GM21515 (cell line): ENCODE results near the gene MAFB.

Experiments used
- ATAC-seq: cut with Tn5 transposase; IDR thresholded peaks from one replicate; pipeline ENCODE4 v1.9.1; 2021; ENCODE audit not compliant: unreplicated experiment

MAFB gene

DNA sequence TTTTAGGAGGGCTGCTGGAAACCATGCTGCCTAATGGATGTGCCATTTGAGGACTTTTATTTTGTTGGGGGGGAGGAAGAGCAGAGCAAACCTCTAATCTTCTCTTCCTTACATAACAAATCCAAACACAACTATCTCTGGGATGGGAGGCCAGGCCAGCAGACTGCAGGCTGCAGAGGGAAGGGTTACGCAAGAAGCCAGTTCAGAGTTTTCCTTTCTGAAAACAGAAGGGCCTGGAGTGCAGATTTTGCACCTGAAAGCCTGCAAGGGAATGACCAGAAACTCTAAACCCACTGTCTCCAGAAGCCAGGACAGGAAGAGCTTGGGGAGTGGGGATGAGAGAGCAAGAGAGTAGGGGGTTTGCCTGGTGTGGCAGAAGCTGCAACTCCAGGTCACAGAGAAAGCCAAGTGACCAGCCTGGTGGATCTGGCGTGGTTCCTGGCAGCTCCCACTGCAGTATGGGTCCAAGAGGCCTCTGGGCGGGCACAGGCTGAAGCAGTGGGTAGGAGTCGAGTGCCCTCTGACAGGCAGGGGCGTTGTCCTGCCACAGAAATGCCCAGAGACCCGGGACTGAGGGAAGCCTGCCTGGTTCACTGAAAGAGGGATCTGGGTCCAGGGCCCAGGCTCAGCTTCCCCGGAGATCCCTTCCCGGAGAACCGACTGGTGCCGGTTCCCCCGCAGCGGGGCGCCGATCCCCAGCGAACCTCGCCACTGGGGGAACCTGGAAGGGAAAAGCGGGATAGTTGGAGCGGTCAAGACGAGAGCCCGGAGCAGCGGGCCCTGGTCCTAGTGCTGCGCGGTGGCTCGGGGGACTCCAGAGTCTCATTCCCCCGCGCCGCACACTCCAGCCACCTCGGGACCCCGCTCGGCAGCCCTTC lies 6.7 kb downstream of the MAFB start:
- ATAC-seq: no peak

DNA sequence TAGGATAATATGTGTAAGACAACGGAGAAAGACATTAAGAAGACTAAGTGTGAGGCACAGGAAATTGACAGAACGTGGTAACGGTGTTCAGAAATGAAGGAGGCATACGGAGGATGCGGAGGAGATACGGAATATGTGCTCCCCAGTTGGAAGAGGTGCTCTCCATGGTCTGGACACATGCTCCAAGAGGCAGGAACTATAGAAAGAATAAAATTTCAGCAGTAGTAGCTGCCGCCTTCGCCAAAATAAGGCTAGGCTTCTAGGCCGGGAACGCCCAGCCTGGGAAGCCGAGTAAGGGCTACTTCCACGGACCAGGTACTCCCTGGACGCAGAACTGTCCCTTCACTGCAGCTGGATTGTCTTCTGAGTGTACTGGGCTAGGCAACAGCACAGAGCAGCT lies 7.4 kb downstream of the MAFB start:
- no peak for ATAC-seq

DNA sequence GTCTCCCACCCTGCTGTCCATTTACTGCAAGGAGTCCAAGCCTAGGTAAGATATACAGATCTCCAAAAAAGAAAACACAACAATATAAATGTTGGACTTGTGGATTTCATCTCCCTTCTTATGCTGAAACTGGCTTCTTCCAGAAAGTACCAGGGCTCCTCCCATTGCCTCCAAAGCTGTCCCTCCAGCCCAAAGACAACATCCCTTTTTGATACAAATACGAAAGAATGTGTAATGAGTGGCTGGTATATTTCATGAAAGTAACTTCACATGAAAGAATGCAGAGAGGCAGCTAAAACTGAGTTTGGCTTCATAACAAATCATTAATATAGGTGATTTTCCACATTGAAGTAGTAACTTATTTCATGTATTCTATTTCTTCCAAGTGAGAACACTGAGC lies 7.9 kb downstream of the MAFB start:
- ATAC-seq: no peak

GRCh38 chr20:40680161-40680959 lies 8.7 kb downstream of the MAFB start:
- peak; percentile 74 for ATAC-seq

DNA sequence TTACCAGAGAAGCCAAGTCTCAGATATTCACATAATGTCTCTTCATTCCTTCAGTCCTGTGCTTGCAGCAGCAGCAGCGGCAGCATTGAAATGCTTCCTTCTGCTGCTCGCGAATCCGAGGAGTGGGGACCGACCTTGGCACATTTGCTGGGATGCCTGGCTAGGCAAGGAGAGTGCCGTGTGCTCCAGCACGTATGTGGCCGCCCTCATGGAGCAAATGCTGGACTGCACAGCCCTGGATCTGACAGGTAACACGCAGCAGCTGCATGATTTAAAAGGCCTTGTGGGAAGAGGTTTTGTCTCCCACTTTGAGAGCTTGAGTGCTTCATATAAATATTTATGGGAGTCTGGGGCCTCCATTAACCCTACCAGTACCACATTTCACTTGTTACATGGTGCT lies 9.9 kb downstream of the MAFB start:
- no peak for ATAC-seq

- ATAC-seq: no peak
Observed at GRCh38 chr20:40678286-40678875, 10.7 kb downstream of the MAFB start.

DNA sequence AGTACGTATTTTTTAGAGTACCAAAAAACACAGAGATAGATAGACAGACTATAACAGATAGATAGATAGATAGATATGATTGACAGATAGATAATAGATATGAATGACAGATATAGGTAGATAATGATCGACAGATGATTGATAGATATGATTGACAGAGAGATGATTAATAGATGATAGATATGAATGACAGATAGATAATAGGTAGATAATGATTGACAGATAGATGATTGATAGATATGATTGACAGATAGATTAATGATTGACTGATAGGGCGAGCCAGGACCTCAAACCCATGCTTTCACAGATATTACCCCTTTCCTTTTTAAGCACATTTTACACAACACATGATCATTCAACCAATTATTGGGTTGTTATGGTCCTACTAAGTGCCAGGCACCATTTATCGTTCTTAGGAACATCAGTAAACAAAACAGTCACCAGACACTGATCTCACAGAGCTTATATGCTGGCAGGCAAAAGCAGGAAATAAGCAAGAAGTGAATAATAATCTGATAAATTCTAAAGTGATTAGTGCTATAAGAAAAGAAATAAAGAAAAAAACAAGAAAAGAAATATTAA lies 11.6 kb downstream of the MAFB start:
- no peak for ATAC-seq

- no peak for ATAC-seq
Observed at GRCh38 chr20:40676491-40677269, 12.4 kb downstream of the MAFB start.

DNA sequence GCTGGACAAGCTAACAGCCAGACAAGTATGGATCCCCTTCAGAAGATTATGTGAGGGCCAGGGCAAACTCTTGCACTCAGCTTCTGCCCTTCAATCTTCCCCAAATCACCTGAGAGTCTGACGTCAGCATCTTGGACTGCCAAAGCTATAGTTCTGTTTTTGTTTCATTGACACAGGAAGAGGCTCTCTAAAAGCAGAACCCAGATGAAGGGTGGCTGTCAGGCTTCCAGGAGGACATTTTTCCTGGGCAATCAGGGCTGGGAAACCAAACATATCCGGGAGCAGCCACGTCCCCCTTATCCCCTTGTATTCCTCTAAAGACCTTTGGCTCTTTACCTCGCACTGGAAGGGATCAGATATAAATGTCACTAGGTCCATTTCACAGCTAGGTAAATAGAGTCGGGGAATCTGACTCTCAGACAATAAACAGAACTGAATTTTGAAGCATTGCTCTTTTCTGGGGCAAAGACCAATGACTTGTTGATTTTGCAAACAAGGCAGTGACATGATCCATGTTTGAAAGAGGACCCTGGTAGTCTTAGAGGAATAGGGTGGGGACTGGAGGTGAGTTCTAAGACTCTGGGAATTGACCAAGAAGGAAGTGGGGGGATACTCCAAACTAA lies 13.3 kb downstream of the MAFB start:
- ATAC-seq: no peak

DNA sequence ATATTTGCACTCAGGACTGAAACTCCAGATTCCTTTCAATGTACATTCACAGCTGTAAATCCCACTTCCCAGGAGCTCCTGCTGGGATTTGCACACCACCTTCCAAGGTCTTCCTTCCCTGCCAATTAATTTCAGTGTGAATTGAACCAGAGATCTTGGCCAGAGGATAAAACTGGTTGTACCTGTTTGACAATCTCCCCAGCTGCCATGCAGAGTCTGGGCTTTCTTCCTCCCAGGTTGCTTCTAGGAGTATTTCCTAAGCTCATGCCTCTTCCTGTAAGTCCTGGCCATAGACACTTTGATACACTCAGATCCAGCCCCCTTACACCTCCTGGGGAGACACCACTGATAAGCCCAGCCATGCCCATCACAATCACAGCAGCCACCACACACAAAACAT lies 15.6 kb downstream of the MAFB start:
- ATAC-seq: no peak

DNA sequence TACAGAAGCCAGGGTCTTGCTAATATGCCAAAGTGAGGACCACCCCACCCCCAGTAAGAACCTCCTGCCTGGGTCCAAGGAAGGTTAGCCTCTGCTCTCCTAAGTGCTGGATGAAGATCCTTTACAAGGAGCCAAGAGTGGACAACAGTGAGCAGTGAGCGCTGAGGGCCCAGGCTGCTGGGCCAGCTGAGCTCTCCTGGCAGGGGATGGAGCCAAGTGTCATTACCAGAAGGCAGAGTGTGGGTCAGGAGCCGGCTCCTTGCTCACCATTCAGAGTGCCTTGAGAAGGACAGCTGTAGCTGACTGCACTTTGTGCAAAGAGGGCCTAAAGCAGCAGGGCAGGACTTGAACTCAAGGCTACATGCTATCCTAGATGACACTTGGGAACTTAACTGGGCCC lies 16.9 kb downstream of the MAFB start:
- ATAC-seq: no peak

DNA sequence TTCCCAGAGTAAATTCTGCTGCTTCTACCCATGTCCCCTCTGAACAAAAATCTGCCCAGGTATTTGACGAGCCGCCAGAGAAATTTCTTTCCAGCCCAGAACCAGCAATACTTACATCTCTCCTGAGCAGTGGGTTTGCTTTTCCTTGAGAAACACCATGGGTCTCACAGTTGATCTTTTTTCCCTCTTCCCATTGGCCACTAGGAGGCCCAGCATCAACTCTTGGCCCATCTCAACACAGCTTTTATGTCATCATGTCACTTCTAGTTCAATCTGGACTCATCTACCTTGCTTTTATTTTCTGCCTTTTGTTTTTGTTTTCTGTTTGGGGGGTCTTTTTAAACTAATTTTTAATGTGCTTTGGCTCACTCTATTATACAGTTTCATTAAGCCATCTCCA lies 18.8 kb downstream of the MAFB start:
- no peak for ATAC-seq

DNA sequence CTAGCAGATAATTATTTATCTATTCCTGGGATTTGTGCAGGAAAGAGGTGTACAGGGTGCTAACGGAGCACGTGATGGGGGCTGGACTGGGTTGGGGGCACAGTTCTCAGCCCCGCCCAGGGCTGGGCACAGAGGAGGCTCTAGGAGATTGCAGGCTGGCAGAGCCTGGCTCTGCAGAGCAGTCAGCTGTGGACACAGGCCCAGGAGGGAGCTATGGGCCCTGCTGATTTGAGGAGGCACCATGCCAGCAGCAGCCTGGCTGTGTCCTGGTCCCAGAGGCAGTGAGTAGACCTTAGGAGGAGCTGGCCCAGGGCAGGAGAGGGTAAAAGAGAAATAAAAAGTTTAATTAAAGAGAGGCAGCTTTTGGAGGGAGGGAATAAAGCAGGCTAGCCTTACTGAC lies 19.3 kb downstream of the MAFB start:
- no peak for ATAC-seq

DNA sequence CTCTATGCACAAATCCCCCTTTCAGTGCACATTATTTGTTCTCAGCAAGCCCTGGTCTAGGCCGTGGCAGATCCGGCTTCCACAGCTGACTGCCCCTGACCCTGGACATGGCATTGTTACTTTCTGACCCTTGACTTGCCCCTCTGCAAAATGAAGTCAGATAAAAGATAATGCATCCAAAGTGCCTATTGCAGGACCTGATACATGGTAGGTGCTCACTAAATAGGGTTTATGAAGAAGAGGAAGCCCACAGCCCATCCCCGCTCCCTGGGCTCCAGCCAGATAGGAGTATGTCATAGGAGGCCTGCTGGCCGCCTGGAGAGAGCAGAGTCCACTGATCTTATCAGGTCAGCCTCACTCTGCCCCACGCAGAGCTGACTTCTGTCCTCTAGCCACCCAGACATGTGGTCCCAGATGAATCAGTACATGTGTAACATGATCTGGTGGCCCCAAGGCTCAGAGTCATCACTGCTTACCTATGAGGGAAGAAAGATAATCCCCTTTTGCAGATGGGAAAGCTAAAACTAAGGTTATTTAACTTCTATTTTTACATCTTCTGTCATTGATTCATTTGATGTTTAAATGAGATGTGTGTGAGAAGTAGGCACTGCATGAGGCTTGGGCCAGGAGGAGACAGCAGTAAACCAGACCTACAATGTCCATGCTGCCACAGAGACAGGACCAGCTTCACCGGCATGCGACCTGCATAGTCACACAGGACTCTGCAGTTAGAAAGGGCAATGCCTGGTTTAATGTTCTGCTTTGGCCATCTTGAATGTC lies 20.4 kb downstream of the MAFB start:
- no peak for ATAC-seq

GRCh38 chr20:40667503-40667902 lies 21.5 kb downstream of the MAFB start:
- ATAC-seq: no peak

DNA sequence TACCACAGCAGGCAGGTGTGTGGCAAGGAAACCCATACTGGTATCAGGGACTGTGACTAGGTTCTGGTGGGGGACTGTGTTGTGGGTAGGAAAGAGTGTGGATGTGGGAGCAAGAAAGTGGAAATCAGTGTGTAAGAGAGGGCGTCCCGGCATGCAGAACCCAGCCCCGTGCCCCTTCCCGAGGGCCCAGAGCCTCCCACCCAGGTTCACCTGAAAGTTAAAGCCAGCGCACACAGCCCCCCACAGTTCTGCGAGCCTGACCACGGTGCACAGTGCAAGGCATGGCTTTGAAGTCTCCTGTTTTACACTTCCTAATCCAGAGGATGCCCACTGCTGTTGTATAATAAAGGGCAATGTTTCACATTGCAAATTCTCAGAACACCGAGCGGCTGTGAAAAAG lies 22.7 kb downstream of the MAFB start:
- ATAC-seq: no peak

GRCh38 chr20:40664891-40665290 lies 24.1 kb downstream of the MAFB start:
- ATAC-seq: no peak

GRCh38 chr20:40663991-40664880 lies 24.8 kb downstream of the MAFB start:
- ATAC-seq: no peak
